Lower leg skin (tissue), 4 donors: ENCODE results near the gene RAD51B. TPM values are rescaled to one million over a fixed set of nuclear protein-coding genes. Genes with fewer than 3 reads are reported as not detected.

Experiments used
- DNase-seq, 2 donors: peaks; one replicate each; pipeline ENCODE4 v3.0.0-alpha.2; 2019; ENCODE audit warnings: low spot score in 2 of 2
- H3K4me3 ChIP-seq: fragments of 200-600 bp; sonication (generic); 2 replicates; pipeline ENCODE4 v1.5.1; 2017; ENCODE audit warnings: mild to moderate bottlenecking, low read depth; ENCODE audit not compliant: poor library complexity, severe bottlenecking
- POLR2A ChIP-seq, 2 donors: fragments of 450-650 bp; IDR thresholded peaks; one replicate each; pipeline ENCODE4 v1.6.1; 2016 to 2017; ENCODE audit warnings: antibody characterized with exemption in 2 of 2, mild to moderate bottlenecking in 1 of 2, moderate library complexity in 1 of 2
- WGBS, 2 donors: methylation state at CpG; one replicate each; pipeline ENCODE4 v1.1.5; 2018; 5-methylcytosine and 5-hydroxymethylcytosine counted together
- intact Hi-C: fragments of 100-400 bp; cut with DNase I; formaldehyde crosslinking; loops from one replicate; pipeline ENCODE4 v1.15.0; 2023; ENCODE audit warnings: low total_unique reads
- total RNA-seq, 4 donors: library from RNA; depleted of rRNA; stranded (reverse); fragments of >200 nt; gene quantifications; one replicate each; pipeline ENCODE4 v1.1.0, GENCODE V29; 2016
- TF ChIP-seq, protein P1 (sequence below), 3 donors: fragments of 450-650 bp; IDR thresholded peaks; one replicate each; pipeline ENCODE4 v1.5.1; 2016; ENCODE audit warnings: antibody characterized with exemption in 3 of 3, mild to moderate bottlenecking in 3 of 3, moderate library complexity in 2 of 3

Gene RAD51B
- total RNA-seq, 4 donors from 2014 or later = 6.1 to 27.2 (median 13.6) TPM

DNA sequence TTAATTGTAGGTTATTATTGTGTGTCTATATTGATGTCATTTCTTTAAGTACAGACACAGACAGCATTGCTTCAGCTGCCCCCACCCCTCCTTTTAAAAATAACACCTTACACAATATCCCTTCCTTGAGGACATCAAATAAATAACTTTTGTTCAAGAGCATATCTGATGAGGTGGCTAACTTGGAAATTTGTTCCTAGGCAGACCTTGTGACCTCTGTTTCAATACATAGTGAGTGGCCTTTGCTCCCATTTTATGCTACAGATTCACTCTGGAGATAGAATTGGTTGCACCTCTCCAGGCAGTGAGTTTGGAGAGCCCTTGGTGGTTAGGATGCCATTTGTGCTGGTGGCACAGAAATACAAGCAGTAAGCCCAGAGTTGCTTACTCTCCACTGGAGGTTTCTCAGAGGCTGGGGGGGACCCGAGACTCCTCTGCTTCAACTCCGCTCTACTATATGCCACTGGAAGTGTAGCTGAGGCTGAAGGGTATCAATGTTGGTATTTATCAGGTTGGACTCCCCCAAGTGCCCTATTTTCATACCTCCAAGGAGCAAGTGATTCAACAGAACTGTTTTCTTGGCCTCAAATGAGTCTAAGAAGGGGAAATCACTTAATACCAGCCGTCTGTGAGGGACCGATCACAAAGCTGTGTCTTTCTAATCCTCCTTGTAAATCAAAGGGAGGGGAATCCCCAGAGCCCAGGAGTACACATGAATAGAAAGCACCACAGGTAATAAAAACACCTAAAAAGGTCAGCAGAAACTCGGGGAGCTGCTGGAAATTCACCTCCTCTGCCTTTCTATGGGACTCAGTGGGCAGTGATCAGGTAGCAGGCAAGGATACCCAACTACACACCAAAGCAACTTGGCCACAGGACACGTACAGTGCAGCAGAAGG is 463.1 kb downstream of the RAD51B start:
- DNase-seq = no peak
- no peak overlapping the region for H3K4me3 ChIP-seq
- TF ChIP-seq, protein P1, sequence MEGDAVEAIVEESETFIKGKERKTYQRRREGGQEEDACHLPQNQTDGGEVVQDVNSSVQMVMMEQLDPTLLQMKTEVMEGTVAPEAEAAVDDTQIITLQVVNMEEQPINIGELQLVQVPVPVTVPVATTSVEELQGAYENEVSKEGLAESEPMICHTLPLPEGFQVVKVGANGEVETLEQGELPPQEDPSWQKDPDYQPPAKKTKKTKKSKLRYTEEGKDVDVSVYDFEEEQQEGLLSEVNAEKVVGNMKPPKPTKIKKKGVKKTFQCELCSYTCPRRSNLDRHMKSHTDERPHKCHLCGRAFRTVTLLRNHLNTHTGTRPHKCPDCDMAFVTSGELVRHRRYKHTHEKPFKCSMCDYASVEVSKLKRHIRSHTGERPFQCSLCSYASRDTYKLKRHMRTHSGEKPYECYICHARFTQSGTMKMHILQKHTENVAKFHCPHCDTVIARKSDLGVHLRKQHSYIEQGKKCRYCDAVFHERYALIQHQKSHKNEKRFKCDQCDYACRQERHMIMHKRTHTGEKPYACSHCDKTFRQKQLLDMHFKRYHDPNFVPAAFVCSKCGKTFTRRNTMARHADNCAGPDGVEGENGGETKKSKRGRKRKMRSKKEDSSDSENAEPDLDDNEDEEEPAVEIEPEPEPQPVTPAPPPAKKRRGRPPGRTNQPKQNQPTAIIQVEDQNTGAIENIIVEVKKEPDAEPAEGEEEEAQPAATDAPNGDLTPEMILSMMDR (IDR thresholded peaks at IDR 0.05) = no peak
- intact Hi-C loops = no loop called here
- 69 to 77% methylated on average over 6 of the region's 6 CpGs for WGBS, 2 donors

GRCh38 chr14:68283378-68284123 is 464.0 kb downstream of the RAD51B start:
- intact Hi-C loops = no loop called here
- H3K4me3 ChIP-seq = no peak overlapping the region
- WGBS, 2 donors = 57 to 78% methylated on average over 11 of the region's 11 CpGs
- peak; percentile 34 to 87 for DNase-seq
- no peak for TF ChIP-seq POLR2A (IDR thresholded peaks at IDR 0.05)
- TF ChIP-seq, protein P1 (IDR thresholded peaks at IDR 0.05) = no peak

DNA sequence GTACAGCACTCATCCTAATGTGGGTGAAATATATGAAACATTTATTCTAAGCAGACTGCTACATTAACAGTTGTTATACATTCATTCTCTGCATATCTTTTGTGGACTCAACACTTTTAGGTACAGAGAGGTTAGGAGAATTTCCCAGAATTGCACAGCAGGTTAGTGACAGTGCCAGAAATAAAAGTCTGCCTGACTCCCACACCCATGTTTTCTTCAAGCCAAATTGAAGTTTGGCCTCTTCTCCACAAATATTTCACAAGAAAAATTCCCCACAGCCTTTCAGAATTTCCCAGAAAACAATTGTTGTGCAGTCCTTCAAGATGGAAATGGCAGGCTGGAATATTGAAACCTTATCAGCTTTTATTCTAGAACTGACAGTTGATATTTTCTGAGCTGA is 464.8 kb downstream of the RAD51B start:
- no peak overlapping the region for H3K4me3 ChIP-seq
- intact Hi-C loops = no loop called here
- TF ChIP-seq, protein P1 (IDR thresholded peaks at IDR 0.05) = no peak
- no peak for TF ChIP-seq POLR2A (IDR thresholded peaks at IDR 0.05)
- no peak for DNase-seq

DNA sequence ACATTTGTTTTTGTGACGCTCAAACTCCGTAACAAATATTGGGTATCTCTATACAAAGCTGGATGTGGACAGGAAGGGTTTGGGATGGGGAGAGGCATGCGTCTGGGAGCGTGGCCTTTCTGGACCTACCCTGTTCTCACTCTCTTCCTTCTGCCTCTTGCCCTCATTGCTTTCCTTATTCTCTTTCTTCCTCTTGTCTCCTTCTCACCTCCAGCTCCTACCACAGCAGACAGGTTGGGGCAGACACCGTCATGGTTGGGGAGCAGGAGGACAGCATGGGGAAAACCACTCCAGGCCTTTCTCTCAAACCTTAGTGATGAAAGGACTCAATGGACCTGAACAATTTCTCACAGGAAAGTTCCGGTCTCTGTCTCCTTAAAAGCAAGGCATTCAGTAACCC is 465.3 kb downstream of the RAD51B start:
- intact Hi-C loops = no loop called here
- no peak overlapping the region for H3K4me3 ChIP-seq
- WGBS, 2 donors = 78 to 81% methylated on average over 6 of the region's 6 CpGs
- TF ChIP-seq, protein P1 (IDR thresholded peaks at IDR 0.05) = no peak
- TF ChIP-seq POLR2A (IDR thresholded peaks at IDR 0.05) = no peak
- DNase-seq = no peak

DNA sequence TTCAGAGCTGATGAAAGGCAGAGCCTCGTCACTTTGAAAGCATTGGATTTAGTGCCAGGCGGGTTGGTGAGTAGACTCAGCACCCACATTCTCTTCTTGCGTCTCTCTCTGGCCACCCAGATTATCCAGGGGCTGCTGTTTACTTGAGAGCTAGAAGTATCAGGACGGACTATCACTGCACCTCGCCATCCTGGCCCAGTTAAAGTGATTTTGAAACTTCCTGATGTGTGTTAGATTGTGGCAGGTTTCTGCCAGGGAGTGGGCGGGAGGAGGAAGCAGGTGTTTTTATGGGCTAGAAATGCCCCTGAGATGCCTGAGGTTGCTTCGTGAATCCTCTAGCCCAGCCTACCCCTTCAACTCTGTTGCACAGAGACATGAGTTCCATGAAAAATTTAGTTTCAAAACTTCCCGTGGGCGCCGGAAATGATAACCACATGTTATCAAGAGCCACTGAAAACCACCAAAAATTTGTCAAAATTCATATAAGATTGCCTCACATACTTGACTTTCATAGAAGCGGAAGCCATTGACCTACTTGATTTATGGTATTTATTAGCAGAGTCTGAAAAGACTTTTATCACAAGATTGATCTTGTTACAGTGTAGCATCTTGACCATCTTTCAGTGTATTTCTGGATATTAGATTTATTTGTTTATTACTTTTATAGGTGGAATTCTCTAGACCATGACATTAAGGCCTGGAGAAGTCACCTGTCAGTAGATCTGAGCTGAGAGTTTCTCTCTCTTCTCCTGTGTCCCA is 466.0 kb downstream of the RAD51B start:
- H3K4me3 ChIP-seq = no peak overlapping the region
- intact Hi-C loops = no loop called here
- TF ChIP-seq, protein P1 (IDR thresholded peaks at IDR 0.05) = no peak
- TF ChIP-seq POLR2A (IDR thresholded peaks at IDR 0.05) = no peak
- no peak for DNase-seq
- 65 to 68% methylated on average over 11 of the region's 11 CpGs for WGBS, 2 donors
